Effector memory CD4-positive, alpha-beta T cell (primary cell): ENCODE results near the gene USP4.

Source experiments
- DNase-seq, 3 donors: peaks; one replicate each; pipeline ENCODE4 v3.0.0-alpha.2; 2020
- H3K27ac ChIP-seq: 2 replicates; pipeline ENCODE4 v1.7.0; 2013; ENCODE audit warnings: mild to moderate bottlenecking, low read length, moderate library complexity; ENCODE audit not compliant: insufficient read depth, poor library complexity, severe bottlenecking
- H3K27me3 ChIP-seq: replicated peaks from 2 replicates; pipeline ENCODE4 v1.7.0; 2013; ENCODE audit warnings: mild to moderate bottlenecking, low read length; ENCODE audit not compliant: insufficient read depth, control insufficient read depth, poor library complexity, severe bottlenecking
- H3K36me3 ChIP-seq: 2 replicates; pipeline ENCODE4 v1.7.0; 2013; ENCODE audit warnings: mild to moderate bottlenecking, low read length, moderate library complexity; ENCODE audit not compliant: control insufficient read depth, insufficient read depth
- H3K4me1 ChIP-seq: 2 replicates; pipeline ENCODE4 v1.7.0; 2013; ENCODE audit warnings: low read length, mild to moderate bottlenecking; ENCODE audit not compliant: control insufficient read depth, insufficient read depth, poor library complexity, severe bottlenecking
- H3K4me3 ChIP-seq: 2 replicates; pipeline ENCODE4 v1.7.0; 2013; ENCODE audit warnings: low read length, low read depth, mild to moderate bottlenecking; ENCODE audit not compliant: insufficient read depth, poor library complexity, severe bottlenecking
- H3K9me3 ChIP-seq: 2 replicates; pipeline ENCODE4 v1.7.0; 2013; ENCODE audit warnings: mild to moderate bottlenecking, low read length, moderate library complexity; ENCODE audit not compliant: control insufficient read depth

Gene USP4

GRCh38 chr3:49298511-49298910 is 41.3 kb downstream of the USP4 start:
- no peaks in the 10 kb centered on the region for H3K27me3 ChIP-seq
- no peaks in the 10 kb centered on the region for H3K4me1 ChIP-seq
- no peaks in the 10 kb centered on the region for H3K9me3 ChIP-seq
- no peak overlapping the region for H3K4me3 ChIP-seq
- peaks cover 62% of the 10 kb centered on the region for H3K36me3 ChIP-seq
- H3K27ac ChIP-seq, result no peak overlapping the region
- no peak for DNase-seq

- no peak for DNase-seq
- Histone ChIP-seq H3K9me3 (no peaks in the 10 kb centered on the region), H3K27me3 (no peaks in the 10 kb centered on the region), H3K36me3 (peaks cover 70% of the 10 kb centered on the region), H3K27ac (no peak overlapping the region), H3K4me1 (no peaks in the 10 kb centered on the region), H3K4me3 (no peak overlapping the region)
These were observed 43.0 kb downstream of the USP4 start for GRCh38 chr3:49296781-49297411.

GRCh38 chr3:49295489-49296058 is 44.3 kb downstream of the USP4 start:
- no peak overlapping the region for H3K4me3 ChIP-seq
- peaks cover 65% of the 10 kb centered on the region for H3K36me3 ChIP-seq
- DNase-seq, result no peak
- H3K9me3 ChIP-seq, result no peaks in the 10 kb centered on the region
- no peaks in the 10 kb centered on the region for H3K27me3 ChIP-seq
- H3K4me1 ChIP-seq, result no peaks in the 10 kb centered on the region
- H3K27ac ChIP-seq, result no peak overlapping the region

GRCh38 chr3:49294343-49294742 is 45.5 kb downstream of the USP4 start:
- Histone ChIP-seq H3K27ac (no peak overlapping the region), H3K9me3 (no peaks in the 10 kb centered on the region), H3K4me1 (no peaks in the 10 kb centered on the region), H3K27me3 (no peaks in the 10 kb centered on the region), H3K4me3 (no peak overlapping the region), H3K36me3 (peaks cover 66% of the 10 kb centered on the region)
- DNase-seq, result no peak

- H3K27ac ChIP-seq, result no peak overlapping the region
- H3K4me3 ChIP-seq, result no peak overlapping the region
- H3K36me3 ChIP-seq, result peaks cover 64% of the 10 kb centered on the region
- no peaks in the 10 kb centered on the region for H3K27me3 ChIP-seq
- no peaks in the 10 kb centered on the region for H3K4me1 ChIP-seq
- no peak for DNase-seq
- H3K9me3 ChIP-seq, result no peaks in the 10 kb centered on the region
These were observed 55.9 kb downstream of the USP4 start for GRCh38 chr3:49283997-49284396.

- Histone ChIP-seq H3K4me3 (no peak overlapping the region), H3K27ac (no peak overlapping the region), H3K4me1 (peaks cover 14% of the 10 kb centered on the region), H3K9me3 (no peaks in the 10 kb centered on the region), H3K27me3 (no peaks in the 10 kb centered on the region), H3K36me3 (peaks cover 26% of the 10 kb centered on the region)
- no peak for DNase-seq
These were observed 60.5 kb downstream of the USP4 start for GRCh38 chr3:49279376-49279775.

- peaks cover 14% of the 10 kb centered on the region for H3K4me1 ChIP-seq
These were observed 61.3 kb downstream of the USP4 start for GRCh38 chr3:49278548-49278947.

GRCh38 chr3:49277383-49277775 is 62.5 kb downstream of the USP4 start:
- no peak for DNase-seq
- H3K27ac ChIP-seq, result peak overlapping the region; percentile 79
- peaks cover 14% of the 10 kb centered on the region for H3K4me1 ChIP-seq
- peak overlapping the region; percentile 47 for H3K4me3 ChIP-seq
- no peaks in the 10 kb centered on the region for H3K9me3 ChIP-seq
- peaks cover 14% of the 10 kb centered on the region for H3K36me3 ChIP-seq
- H3K27me3 ChIP-seq, result no peaks in the 10 kb centered on the region

More at GRCh38 chr3:49278548-49278947, 61.3 kb downstream of the USP4 start:
- no peak overlapping the region for H3K4me3 ChIP-seq
- H3K27me3 ChIP-seq, result no peaks in the 10 kb centered on the region
- no peak overlapping the region for H3K27ac ChIP-seq
- H3K36me3 ChIP-seq, result peaks cover 18% of the 10 kb centered on the region
- DNase-seq, result no peak
- H3K9me3 ChIP-seq, result no peaks in the 10 kb centered on the region

- peak; percentile 39 to 55 (median 51) for DNase-seq
- Histone ChIP-seq H3K4me1 (peaks cover 14% of the 10 kb centered on the region), H3K27ac (peak within 1 kb of the TSS; percentile 79), H3K9me3 (no peaks in the 10 kb centered on the region), H3K4me3 (peak within 1 kb of the TSS; percentile 47), H3K36me3 (peaks cover 14% of the 10 kb centered on the region), H3K27me3 (no peaks in the 10 kb centered on the region)
These were observed 63.1 kb downstream of the USP4 start, which contains the start of gene C3orf62 for GRCh38 chr3:49276475-49277382. Gene C3orf62 (minus strand): TSS chr3:49277232. CDS start chr3:49276872, 360 bp downstream.
